Choroid plexus epithelial cell (primary cell): Measurements from ENCODE around the gene SLC6A9.
A peak's percentile ranks its signal among the peaks of the same experiment; 100 is the strongest.

Source experiments
- DNase-seq: peaks from one replicate; pipeline ENCODE4 v3.0.0-alpha.2; 2010; ENCODE audit warnings: low read depth
- H3K4me3 ChIP-seq: 2 replicates; pipeline ENCODE4 v1.5.1; 2011; ENCODE audit warnings: low read depth, mild to moderate bottlenecking, control low read depth, low read length, moderate library complexity
- TF ChIP-seq, protein P1 (sequence below): conservative IDR thresholded peaks from 2 replicates; pipeline ENCODE4 v1.5.1; 2011; ENCODE audit warnings: low read depth, mild to moderate bottlenecking, control low read depth, inconsistent platforms, low read length, moderate library complexity

SLC6A9 gene

DNA sequence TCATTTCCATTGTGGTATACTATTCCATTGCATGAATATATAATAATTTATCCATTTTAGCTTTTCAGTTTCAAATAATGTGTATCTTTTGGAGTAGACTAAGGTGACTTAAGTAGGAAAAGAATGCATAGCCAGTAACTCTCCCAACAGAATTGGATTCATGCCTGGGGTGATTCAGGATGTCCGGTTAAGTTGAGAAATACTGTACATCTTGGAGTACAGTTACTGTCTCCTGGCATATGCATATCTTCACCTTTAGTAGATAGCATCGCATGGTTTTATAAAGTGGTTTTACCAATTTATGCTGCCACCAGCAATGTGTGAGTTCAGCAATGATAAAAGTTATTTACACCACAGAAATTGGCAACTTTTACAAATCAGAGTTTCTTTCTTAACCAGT, 18.6 kb upstream of the SLC6A9 start:
- TF ChIP-seq, protein P1, sequence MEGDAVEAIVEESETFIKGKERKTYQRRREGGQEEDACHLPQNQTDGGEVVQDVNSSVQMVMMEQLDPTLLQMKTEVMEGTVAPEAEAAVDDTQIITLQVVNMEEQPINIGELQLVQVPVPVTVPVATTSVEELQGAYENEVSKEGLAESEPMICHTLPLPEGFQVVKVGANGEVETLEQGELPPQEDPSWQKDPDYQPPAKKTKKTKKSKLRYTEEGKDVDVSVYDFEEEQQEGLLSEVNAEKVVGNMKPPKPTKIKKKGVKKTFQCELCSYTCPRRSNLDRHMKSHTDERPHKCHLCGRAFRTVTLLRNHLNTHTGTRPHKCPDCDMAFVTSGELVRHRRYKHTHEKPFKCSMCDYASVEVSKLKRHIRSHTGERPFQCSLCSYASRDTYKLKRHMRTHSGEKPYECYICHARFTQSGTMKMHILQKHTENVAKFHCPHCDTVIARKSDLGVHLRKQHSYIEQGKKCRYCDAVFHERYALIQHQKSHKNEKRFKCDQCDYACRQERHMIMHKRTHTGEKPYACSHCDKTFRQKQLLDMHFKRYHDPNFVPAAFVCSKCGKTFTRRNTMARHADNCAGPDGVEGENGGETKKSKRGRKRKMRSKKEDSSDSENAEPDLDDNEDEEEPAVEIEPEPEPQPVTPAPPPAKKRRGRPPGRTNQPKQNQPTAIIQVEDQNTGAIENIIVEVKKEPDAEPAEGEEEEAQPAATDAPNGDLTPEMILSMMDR = no peak
- DNase-seq = peak; percentile 91
- H3K4me3 ChIP-seq = no peak overlapping the region

DNA sequence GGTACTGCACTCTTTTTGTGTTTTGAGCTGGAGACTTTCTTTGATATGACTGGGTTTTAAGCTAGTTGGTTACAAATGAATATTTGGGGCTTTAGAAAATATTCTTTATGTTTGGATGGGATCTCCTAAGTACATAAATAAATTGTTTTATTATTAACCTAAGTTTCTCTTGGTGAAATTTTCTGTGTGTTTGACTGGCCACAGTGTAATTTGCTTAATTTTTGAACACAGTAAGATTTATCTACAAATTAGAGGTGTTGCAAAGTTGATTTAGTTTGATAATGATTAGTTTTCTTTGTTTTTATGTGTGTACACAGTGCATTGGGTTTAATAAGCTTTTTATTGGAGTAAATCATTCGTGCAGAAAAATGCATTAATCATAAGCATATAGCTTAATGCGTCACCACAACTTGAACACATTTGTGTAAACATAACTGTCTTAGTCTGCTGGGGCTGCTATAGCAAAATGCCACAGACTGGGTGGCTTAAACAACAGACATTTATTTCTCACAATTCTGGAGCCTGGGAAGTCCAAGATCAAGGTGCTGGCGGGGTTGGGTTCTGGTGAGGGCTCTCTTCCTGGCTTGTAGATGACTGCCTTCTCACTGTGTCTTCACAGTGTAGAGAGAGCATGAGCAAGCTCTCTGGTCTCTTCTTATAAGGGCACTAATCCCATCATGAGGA, 17.4 kb upstream of the SLC6A9 start:
- peak; percentile 50 for DNase-seq
- H3K4me3 ChIP-seq = peak overlapping the region; percentile 28

GRCh38 chr1:44047131-44047530, 15.9 kb upstream of the SLC6A9 start:
- no peak for DNase-seq
- H3K4me3 ChIP-seq = no peak overlapping the region
- TF ChIP-seq, protein P1 = no peak

More for the DNA sequence above, 17.4 kb upstream of the SLC6A9 start:
- TF ChIP-seq, protein P1 = no peak

DNA sequence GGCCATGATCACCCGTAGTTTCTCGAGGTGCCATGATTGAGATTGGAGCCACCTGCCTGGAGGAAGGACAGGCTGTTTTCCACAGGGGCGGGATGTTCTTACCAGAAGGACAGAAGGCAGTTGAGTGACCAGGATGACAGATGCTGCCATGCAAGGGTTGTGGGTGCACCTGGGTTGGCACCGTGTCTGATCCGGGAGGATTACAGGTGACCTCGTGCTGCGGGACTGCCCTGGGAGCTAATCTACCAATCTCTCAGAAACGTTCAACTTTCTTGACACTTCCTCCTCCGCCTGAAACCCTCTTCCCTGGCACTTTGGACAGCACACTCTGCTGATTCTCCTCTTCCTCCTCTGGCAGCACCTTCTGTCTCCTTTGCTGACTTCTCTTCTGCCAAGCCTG, 13.8 kb upstream of the SLC6A9 start:
- no peak for DNase-seq
- TF ChIP-seq, protein P1 = no peak

DNA sequence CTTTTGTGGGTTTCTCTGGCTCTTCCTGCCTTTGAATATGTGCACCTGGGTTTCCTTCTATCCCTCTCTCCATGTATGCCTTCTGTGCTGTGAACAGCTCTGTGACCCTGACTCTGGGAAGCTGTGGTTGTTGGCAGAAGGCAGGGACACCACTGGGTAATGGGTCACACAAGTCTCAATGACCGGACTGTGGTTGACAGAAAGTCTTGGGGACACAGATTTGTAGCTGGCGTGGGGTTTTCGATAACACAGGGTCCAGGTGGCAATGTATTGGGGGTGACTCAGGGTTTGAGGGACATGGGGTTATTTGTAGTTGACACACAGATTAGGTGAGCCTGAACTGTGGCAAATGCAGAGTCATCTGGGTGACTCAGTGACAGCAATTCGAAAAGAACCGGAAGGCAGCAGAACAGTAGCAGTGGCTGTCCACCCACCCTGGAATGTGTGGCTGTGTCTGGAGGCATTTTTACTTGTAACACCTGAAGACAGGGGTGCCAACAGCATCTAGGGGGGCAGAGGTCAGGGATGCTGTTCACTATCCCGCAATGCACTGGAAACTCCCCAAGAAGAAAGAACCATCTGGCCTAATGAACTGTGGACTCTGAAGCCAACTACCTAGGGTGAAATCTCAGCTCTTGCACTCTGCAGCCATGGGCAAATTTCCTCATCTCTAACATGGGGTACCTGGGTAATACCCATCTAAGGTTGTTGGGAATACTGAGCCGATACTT, 13.0 kb upstream of the SLC6A9 start:
- no peak for DNase-seq
- TF ChIP-seq, protein P1 = no peak
- no peak overlapping the region for H3K4me3 ChIP-seq

More for the DNA sequence above, 13.8 kb upstream of the SLC6A9 start:
- no peak overlapping the region for H3K4me3 ChIP-seq

DNA sequence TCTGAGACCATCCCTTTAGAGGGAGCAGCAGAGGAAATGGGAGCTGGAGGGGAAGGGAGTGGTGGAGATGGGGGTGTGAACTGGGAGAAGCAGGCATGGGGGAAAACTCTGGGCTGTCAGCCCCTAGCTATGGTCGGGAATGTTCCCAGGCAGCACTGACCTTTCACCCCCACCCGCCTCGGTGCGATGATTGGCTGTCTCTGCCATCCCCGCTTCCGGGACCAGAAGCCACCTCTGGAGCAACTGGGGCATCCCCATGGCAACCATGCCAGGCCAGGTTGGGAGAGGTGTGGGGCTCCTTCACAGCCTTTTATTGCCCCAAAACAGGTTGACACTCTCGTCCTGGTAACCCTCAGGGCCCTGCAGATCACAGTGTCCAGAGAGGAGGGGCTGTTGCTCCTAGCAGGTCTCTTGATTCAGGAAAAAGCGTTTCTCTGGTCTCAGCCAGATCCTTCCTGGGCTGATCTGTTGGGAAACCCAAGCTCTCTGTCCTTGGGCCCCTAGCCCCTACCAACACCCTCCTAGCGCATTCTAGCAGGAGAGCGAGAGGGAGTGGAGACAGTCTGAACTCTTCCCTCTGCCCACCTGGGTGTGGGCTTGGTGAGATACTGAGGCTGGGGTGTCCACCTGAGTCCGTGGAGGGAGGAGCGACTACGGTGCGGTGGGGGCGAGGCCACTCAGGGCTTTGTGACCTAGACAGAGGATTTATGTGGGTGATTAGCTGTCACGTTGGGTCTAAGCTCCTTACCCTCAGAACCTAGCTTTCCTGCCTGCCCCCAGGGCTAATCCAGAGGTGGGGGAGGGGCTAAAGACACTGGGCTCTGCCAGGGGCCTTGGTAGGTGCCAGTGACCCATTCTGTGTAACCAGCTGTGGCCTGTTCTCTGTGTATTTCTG, 12.2 kb upstream of the SLC6A9 start:
- no peak overlapping the region for H3K4me3 ChIP-seq
- DNase-seq = no peak
- TF ChIP-seq, protein P1 = no peak
